Urothelium cell line (cell line): ENCODE measurements around the gene COA8.

Experiments used
- DNase-seq: peaks from one replicate; pipeline ENCODE4 v3.0.0; 2011; ENCODE audit warnings: low spot score, mixed read lengths
- FAIRE-seq: peaks from 2 replicates; lab custom pipeline; 2011; peaks lifted over from hg19 to GRCh38; lab: Jason Lieb, UNC

Gene COA8

DNA sequence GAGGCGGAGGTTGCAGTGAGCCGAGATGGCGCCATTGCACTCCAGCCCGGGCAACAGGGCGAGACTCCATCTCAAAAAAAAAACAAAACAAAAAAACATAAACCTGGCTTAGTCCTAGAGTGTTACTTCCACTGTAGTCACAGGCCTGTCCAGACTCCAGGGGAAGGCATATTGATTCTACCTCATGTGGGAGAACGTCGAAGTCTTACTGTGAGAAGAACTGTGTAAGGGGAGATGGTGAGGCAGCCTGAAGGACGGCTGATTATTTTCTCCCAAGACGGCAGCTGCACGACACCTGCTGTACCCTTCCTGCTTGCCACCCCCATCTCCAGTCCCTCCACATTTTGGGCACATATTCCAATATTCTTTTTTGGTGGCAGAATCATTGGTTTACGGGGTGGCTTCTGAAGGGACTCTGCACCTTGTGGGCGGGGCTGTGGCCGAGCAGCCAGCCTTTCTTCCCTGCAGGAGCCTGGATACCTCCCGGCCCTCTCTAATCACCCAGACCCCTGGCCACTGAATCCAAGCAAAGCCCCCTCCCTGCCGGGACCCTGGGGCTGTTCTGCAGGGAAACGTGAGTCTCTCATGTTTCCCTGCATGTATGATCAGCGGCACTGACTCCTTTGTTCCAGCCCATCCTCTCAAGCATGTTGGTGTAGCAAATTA is 54.0 kb downstream of the COA8 start:
- DNase-seq = no peak
- no peak for FAIRE-seq

DNA sequence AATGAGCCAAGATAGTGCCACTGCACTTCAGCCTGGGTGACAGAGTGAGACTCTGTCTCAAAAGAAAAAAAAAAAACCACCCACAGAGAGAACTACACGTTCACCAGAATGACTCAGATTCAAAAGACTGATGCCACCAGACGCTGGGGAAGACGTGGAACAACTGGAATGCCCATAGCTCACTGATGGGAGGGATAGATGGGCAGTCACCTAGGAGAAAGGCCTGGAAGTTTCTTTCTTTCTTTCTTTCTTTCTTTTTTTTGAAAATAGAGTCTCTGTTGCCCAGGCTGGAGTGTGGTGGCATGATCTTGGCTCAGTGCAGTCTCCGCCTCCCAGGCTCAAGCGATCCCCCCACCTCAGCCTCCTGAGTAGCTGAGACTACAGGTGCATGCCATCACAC is 56.3 kb downstream of the COA8 start:
- DNase-seq = peak; percentile 37
- no peak for FAIRE-seq

DNA sequence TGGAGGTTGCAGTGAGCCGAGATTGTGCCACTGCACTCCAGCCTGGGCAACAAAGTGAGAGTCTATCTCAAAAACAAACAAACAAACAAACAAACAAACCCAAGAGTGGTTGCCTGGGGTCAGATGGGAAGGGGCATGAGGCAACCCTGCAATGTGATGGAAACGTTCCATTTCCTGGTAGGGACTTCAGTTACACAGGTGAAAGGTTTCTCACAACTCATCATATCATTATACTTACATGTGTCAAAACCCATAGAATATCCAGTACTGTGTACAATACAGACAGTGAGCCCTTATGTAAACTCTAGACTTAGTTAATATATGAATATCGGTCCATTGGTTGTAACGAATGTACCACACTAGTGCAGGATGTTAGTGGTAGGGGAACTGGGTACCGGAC is 59.1 kb downstream of the COA8 start:
- FAIRE-seq (no peak), DNase-seq (no peak)

DNA sequence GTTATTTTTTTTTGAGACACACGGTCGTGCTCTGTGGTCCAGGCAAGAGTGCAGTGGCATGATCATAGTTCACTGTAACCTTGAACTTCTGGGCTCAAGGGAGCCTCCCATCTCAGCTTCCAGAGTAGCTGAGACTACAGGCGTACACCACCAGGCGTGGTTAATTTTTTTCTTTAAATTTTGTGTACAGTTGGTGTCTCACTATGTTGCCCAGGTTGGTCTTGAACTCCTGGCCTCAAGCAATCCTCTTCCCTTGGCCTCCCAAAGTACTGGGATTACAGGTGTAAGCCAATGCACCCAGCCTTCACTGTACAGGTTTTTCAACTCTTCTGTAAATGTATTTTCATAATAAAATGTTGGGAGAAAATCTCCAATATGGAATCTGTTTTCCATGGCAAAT is 60.5 kb downstream of the COA8 start:
- DNase-seq (no peak), FAIRE-seq (no peak)

DNA sequence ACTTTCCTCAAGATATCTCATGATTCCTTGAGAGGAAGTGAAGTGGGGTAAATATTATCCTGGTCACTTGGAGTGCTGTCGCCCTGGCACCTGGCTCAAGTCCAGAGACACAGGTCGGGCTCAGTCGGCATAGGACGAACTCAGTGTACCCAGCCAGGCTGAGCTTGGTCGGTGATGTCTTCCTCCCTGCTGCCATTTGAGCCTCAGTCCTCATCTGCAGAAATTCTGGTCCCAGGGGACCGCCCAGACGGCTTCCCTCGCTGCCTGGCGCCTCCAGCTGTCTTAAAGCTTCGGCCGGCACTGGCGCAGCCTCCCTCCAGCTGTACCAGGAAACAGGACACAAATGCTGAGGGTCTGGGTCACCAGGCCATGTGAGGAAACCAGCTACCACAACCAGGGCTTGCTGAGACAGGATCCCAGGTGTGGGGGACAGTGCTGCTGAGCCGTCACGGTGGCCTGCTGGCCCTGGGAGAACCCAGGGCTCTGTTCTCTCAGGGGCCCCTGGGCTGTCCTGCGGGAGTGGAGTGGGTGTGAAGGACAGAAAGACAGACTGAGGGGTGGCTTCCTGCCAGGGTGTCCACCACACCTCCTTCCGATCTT is 61.2 kb downstream of the COA8 start:
- DNase-seq = no peak
- no peak for FAIRE-seq

DNA sequence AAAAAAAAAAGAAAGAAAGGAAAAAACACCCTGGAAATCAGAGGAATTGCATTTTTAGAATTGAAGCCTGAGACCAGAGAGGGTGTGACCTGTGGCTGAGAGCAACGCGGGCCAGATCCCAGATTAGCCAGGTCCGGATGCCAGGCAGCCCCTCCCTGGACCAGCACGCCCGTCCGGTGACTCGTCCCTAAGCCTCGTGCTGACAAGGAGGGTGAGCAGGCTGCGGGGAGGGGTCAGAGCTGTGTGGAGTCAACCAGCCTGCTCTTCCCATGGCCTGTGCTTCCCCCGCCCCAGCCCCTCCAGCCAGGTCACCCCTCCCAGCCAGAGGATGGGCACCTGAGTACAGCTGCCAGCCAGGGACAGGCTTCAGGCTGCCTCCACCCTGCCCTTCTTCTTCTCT is 62.1 kb downstream of the COA8 start:
- DNase-seq (peak; percentile 75), FAIRE-seq (no peak)

DNA sequence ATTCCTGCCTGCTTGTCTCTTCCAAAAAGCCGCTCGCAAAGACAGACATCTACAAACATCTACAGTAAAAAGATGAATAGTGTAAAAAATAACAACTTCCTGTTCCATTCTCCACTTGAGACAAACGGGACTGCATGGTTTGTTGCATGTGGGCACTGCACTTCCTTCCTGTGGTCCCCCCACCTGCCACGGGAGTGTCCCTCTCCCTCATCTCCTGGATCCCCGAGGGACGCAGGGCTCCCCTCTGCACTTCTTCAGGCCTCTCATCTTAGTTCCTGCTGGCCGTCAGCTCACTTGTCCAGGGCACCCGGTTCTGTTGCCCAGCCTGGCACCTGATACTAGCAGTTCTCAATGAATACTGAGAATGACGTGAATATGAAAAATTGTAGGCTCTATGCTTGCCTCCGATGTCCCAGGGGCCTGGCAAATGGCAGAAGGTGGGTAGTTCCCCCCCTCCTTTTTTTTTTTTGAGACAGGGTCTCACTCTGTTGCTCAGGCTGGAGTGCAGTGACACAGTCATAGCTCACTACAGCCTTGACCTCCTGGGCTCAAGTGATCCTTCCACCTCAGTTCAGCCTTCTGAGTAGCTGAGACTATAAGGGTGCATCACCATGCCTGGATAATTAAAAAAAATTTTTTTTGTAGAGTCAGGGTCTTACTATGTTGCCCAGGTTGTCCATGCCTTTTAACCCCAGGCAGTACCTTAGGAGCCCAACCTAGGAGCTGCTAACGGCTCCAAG is 62.8 kb downstream of the COA8 start:
- no peak for FAIRE-seq
- no peak for DNase-seq

DNA sequence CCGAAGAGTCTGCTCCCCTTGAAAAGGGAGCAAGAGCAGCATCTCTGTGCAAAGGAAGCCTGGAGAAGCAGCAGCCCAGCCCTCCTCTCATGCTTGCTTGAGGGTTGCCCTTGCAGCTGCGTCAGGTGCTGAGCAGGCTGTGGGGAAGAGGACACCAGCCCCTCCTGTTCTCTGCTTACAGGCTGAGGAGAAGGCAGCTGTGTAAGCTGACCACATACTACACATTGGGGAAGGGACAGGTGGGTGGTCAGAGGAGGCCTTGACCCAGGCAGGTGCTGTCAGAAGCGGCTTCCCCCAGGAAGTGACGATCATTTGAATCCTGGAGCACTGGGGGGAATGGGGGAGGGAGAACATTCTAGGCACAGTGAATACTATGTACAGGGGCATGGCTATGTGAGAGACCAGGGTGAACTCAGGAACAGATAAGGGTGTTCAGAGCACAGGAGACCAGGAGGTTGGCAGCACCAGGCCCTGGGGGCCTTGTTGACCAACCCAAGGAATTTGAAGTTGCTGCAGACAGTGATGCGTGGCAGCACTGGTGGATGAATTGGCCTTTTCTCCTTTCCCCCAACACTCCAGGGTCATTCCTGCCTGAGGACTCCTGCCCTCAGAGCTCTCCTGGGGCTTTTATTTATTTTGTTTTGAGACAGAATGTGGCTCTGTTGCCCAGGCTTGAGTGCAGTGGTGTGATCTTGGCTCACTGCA is 63.5 kb downstream of the COA8 start:
- FAIRE-seq (no peak), DNase-seq (no peak)

DNA sequence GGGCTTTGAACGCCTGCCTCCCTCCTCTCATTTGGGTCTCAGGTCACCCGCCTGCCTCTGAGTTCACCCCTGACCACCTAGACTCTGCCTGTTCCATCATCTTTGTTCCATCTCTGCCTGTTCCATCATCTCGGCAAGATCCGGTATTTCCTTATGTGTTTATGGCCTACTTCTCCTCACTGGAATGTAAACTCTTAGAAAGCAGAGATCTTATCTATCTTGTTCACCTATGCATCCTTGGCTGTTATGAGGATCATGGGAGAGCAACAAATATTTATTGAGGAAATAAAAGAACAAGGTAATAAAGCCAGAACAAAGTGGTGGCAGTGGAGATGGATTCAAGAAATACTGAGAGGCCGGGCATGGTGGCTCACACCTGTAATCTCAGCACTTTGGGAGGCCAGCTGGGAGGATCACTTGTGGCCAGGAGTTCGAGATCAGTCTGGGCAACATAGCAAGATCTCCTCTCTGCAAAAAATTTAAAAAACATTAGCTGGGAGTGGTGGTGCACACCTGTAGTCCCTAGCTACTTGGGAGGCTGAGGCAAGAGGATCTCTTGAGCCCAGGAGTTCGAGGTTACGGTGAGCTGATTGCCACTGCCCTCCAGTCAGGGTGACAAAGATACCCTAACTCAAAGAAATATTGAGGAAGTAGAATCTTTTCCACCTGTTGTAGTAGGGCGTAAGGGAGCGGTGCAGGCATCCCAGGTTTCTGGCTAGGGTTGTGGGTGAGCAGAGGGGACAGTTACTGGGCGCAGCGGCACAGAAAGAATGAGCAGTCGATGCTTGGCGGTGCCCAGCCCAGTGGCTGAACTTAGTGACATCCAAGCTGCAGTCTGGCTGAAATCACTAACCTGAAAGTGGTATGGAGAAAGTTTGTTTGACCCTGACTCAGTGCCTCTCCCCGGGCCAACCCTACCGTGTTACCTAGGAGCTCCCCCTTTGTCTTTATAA is 64.6 kb downstream of the COA8 start:
- no peak for FAIRE-seq

DNA sequence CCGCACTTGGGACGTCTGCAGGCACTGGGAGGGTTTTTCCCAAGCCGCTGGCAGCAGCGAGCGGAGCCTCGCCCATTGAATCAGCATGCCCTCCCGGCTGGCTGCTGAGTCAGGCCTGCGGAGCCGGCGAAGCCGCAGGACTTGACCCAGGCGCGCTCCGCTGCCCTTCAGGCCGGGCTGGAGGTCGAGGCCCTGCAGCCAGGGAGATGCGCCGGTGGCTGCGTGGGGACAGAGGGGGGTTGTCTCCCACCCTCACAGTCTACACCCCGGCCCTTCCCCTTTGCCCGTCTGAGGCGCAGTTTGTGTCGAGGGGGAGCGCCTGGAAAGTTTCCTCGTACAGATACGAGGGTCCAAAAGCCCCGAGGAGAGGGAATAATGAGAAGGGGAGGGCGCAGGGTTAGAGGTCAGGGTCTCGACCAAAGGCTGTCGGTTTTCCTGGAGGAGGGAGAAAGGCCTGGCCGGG is 65.5 kb downstream of the COA8 start:
- FAIRE-seq (no peak), DNase-seq (peak; percentile 70)

More for the DNA sequence above, 64.6 kb downstream of the COA8 start:
- DNase-seq = no peak

DNA sequence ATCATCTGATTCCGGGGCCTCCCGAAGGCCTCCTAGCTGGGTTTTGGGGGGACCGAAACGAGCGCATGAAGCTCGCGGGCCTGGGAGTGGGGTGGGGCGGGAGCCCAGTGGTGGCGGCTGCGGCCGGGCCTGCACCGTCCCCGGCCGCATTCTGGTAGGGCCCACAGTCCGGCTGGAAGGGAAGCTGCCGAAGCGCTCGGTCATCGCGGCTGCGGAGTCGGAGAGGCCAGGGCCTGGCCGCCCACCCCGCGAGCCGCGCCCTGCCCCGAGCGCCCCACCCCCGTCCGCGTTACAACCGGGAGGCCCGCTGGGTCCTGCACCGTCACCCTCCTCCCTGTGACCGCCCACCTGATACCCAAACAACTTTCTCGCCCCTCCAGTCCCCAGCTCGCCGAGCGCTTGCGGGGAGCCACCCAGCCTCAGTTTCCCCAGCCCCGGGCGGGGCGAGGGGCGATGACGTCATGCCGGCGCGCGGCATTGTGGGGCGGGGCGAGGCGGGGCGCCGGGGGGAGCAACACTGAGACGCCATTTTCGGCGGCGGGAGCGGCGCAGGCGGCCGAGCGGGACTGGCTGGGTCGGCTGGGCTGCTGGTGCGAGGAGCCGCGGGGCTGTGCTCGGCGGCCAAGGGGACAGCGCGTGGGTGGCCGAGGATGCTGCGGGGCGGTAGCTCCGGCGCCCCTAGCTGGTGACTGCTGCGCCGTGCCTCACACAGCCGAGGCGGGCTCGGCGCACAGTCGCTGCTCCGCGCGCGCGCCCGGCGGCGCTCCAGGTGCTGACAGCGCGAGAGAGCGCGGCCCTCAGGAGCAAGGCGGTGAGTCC is 66.1 kb downstream of the COA8 start, which contains the start of gene KLC1:
Gene KLC1 (plus strand): TSS at position 528 of the 819 bp plus-strand sequence. CDS start 25,354 bp downstream, outside the sequence.
- DNase-seq (peak; percentile 79), FAIRE-seq (no peak)

DNA sequence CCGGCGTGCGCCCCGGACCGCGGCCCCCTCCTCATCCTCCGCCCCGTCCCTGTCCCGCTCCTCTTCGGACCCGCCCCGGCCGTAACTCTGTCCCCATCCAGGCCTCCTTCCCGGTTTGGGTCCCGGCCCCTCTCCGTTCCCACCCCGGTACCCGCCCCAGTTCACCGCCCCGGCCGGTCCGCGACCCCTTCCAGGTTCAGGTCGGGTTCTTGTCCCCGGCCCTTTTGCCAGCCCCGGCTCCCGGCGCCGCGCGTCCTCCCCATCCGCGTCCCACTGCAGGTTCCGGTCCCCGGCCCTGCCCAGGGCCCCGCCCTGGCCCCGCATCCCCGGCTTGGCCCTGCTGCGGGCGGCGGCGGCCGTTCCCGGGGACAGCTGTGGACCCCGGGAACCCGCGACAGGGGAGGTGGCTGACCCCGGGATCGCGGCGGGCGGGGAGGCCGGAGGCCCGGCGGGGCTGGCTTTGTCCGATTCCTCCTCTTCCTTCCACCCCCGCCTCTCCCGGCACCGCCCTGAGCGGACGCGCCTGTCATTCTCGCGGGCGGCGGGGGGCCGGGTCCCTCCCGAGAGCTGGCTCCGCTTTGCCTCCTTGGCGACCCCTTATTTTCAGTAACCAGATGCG is 66.9 kb downstream of the COA8 start:
- peak; percentile 47 for DNase-seq
- FAIRE-seq = no peak

DNA sequence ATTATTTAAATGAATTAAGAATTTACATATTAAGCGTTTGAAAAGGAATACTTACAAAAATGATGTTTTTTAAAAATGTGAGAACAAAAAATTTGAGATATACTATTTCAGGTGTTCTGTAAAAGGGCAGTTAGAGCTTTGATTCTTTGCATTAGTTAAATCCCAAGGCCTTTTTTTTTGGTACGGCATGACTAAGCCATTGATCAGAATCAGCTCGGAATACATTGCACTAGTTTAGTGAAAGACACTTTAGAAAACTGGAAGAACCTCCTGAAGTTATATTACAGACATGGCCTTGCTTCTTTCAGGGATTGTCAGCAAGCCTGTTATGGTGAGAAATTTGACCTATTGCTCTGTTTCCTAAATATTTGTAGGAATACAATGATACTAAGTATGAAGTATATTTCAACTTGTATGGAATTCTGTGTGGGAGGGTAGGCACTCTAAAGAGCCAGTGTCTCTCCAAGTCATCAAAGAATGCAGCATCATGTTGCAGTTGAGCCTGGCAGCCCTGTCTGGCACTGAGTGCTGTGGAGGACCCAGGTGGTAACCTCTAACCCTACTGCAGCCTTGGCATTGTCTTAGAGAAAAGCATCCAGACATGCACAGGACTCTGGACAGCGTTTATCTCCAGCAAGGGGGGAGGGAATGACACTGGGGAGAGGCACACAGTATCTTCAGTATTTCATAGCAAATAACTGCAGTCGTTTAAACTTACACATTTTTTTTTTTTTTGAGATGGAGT is 67.8 kb downstream of the COA8 start:
- FAIRE-seq = no peak
- DNase-seq = no peak

DNA sequence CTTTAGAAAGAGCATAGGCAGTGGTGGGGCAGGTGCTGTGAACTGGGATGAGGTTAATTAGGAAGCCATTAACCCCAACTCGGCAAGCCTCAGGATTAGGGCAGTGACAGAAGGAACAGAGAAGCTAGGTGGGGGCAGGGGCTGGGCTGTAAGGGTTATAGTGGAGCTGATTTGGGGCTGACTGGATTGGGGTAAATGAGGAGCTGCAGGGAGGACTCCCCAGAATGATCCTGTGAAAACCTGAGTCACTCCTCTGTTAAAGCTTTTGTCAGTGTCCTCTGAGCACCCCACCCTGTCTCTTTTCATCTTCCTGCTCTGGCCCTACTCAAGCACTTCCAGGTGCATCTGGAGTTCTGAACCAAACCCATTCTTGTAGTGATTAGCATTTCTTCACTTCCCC is 70.6 kb downstream of the COA8 start:
- FAIRE-seq (no peak), DNase-seq (no peak)

DNA sequence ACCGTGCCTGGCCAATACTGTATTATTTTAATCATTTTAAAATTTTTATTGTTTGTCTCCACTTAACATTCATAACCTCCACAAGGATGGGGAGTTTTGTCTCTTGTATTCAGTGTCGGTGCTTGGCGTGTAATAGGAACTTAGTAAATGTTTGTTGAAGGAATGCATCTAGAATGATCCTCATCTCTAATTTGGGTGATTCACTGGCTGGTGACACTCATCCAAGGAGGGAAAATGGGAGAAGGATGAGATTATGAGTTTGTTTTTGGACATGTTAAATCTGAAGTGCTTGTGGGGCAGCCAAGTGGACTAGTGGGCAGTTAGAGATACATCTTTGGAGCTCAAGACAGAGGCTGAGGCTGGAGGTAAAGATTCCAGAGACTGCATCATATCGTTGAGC is 71.4 kb downstream of the COA8 start:
- FAIRE-seq (no peak), DNase-seq (no peak)

DNA sequence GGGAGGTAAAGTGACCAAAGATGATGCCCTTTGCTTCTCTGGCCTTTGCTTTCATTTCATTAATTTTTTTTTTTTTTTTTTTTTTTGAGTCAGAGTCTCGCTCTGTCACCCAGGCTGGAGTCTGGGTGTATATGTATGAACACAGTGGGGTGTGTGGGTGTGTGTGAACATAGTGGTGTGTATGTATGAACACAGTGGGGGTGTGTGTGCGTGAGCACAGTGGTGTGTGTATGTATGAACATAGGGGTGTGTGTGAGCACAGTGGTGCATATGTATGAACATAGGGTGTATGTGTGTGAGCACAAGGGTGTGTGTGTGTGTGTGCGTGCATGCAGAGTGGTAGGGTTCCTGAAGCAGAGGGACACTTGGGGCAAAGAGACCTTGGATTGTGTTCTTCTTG is 75.8 kb downstream of the COA8 start:
- FAIRE-seq (no peak), DNase-seq (no peak)
